RWPE2 (cell line): ENCODE results near the gene FGD5.
"Not testable (repeated sequence)": the region's sequence is repeated elsewhere in the genome, so short reads cannot be mapped to it uniquely, and the experiment has no call there.

Source experiments
- ATAC-seq: fragments of 200-7000 bp; cut with Tn5 transposase; 3 replicates; pipeline ENCODE4 v1.9.1; 2021; ENCODE audit warnings: low read depth
- DNase-seq: peaks from one replicate; pipeline ENCODE4 v3.0.0-alpha.2; 2020; ENCODE audit warnings: low spot score
- H3K27ac ChIP-seq: fragments of 450-650 bp; 2 replicates; pipeline ENCODE4 v1.5.1; 2017; ENCODE audit warnings: mild to moderate bottlenecking; ENCODE audit not compliant: poor library complexity, severe bottlenecking
- H3K27me3 ChIP-seq: fragments of 250-450 bp; sonication (Bioruptor Pico); 2 replicates; pipeline ENCODE4 v1.5.1; 2021; ENCODE audit warnings: mild to moderate bottlenecking, moderate library complexity; ENCODE audit not compliant: insufficient read depth, poor library complexity, severe bottlenecking
- H3K36me3 ChIP-seq: fragments of 250-450 bp; sonication (Bioruptor Pico); 2 replicates; pipeline ENCODE4 v1.5.1; 2020; ENCODE audit warnings: low read depth, mild to moderate bottlenecking, moderate library complexity
- H3K4me1 ChIP-seq: fragments of 250-450 bp; sonication (Bioruptor Pico); 2 replicates; pipeline ENCODE4 v1.5.1; 2021; ENCODE audit warnings: mild to moderate bottlenecking, moderate library complexity; ENCODE audit not compliant: insufficient read depth, poor library complexity, severe bottlenecking
- H3K4me3 ChIP-seq: fragments of 250-450 bp; sonication (Bioruptor Pico); 2 replicates; pipeline ENCODE4 v1.5.1; 2021; ENCODE audit warnings: mild to moderate bottlenecking, moderate library complexity; ENCODE audit not compliant: severe bottlenecking
- H3K9me3 ChIP-seq: fragments of 250-450 bp; sonication (Bioruptor Pico); 2 replicates; pipeline ENCODE4 v1.5.1; 2021; ENCODE audit warnings: mild to moderate bottlenecking, moderate library complexity; ENCODE audit not compliant: severe bottlenecking
- CTCF ChIP-seq: fragments of 450-650 bp; IDR thresholded peaks from one replicate; pipeline ENCODE4 v1.5.1; 2017; ENCODE audit warnings: mild to moderate bottlenecking, moderate library complexity; ENCODE audit not compliant: poor library complexity, severe bottlenecking

Gene FGD5

GRCh38 chr3:14900881-14901873 lies 82.4 kb downstream of the FGD5 start:
- DNase-seq (no peak), ATAC-seq (no peak)
- H3K4me3 ChIP-seq = no peak overlapping the region
- no peaks in the 10 kb centered on the region for H3K36me3 ChIP-seq
- H3K27ac ChIP-seq = no peak overlapping the region
- H3K27me3 ChIP-seq = no peaks in the 10 kb centered on the region
- H3K4me1 ChIP-seq = no peaks in the 10 kb centered on the region
- no peak for TF ChIP-seq CTCF
- peaks cover 6% of the 10 kb centered on the region for H3K9me3 ChIP-seq

GRCh38 chr3:14902719-14903118 lies 84.0 kb downstream of the FGD5 start:
- H3K27me3 ChIP-seq = no peaks in the 10 kb centered on the region
- peaks cover 6% of the 10 kb centered on the region for H3K9me3 ChIP-seq
- H3K4me1 ChIP-seq = no peaks in the 10 kb centered on the region
- no peak for DNase-seq
- H3K27ac ChIP-seq = no peak overlapping the region
- no peak for TF ChIP-seq CTCF
- no peak overlapping the region for H3K4me3 ChIP-seq
- H3K36me3 ChIP-seq = no peaks in the 10 kb centered on the region
- ATAC-seq = no peak

DNA sequence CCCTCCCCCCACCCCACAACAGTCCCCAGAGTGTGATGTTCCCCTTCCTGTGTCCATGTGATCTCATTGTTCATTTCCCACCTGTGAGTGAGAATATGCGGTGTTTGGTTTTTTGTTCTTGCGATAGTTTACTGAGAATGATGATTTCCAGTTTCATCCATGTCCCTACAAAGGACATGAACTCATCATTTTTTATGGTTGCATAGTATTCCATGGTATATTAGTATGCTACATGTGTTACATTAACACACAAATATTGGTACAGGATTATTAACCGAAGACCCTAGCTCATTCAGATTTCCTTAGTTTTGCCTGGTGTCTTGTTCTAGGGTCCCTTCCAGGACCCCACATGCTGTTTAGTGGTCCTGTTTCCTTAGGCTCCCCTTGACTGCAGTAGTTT lies 84.7 kb downstream of the FGD5 start:
- not testable (repeated sequence) for H3K4me1 ChIP-seq, DNase-seq, H3K9me3 ChIP-seq, H3K36me3 ChIP-seq, H3K27ac ChIP-seq, H3K27me3 ChIP-seq, H3K4me3 ChIP-seq, ATAC-seq

DNA sequence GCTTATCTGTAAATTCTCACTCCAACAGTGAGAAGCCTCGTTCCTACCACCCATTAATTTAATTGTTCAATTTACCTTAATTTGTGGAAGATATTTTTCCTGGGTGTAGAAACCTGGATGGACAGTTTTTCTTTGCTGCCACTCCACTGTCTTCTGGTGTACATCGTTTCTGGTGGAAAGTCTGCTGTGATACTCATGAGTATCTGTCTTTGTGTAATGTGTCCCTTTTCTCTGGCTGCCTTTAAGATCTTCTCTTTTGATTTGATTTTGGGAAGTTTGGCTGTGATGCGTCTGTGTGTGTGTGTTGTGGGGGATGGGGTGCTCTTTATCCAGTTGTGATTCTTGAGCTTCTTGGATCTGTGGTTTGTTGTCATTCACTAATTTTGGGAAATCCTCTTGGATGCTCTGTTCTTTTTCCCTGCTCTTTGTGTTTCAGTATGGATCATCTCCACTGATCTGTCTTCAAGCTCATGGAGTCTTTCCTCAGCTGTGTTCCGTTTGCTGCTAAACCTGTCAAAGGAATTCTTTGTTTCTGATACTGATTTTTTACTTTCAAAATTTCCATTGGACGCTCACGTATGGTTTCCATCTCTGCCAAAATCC lies 86.4 kb downstream of the FGD5 start:
- no peak overlapping the region for H3K4me3 ChIP-seq
- no peaks in the 10 kb centered on the region for H3K27me3 ChIP-seq
- H3K9me3 ChIP-seq = peaks cover 6% of the 10 kb centered on the region
- no peaks in the 10 kb centered on the region for H3K4me1 ChIP-seq
- ATAC-seq = no peak
- no peak for DNase-seq
- TF ChIP-seq CTCF = no peak
- H3K27ac ChIP-seq = no peak overlapping the region
- no peaks in the 10 kb centered on the region for H3K36me3 ChIP-seq

DNA sequence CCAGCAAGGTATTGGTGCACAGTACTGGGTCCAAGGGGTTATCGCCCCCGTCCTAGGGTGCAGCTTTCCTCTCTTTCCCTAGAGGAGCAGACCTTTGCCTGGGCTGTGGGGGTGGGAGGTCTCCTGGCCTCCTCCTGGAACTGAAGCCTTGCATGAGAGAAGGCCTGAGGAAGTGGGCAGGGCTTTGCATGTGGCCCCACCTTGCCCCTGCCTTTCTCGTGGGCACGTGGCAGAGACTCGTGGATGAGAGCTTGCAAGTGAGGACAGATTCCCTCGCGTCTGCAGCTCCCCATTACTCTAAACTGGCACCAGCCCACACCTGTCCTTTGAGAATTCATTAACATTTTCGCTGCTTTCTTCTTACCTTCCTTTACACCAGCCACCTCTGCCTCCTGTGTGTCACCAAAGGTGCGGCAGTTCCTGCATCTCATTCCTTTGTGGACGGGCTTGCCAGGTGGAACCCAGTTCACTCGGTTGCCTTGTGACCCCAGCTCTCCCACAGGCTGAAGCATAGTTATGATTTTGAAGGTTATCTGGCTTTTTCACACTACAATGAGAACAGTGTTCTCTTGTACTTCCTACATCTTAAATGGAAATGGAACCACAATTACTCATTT lies 87.7 kb downstream of the FGD5 start:
- DNase-seq (no peak), ATAC-seq (no peak)
- H3K27ac ChIP-seq = no peak overlapping the region
- no peaks in the 10 kb centered on the region for H3K27me3 ChIP-seq
- no peak for TF ChIP-seq CTCF
- H3K4me3 ChIP-seq = no peak overlapping the region
- H3K36me3 ChIP-seq = no peaks in the 10 kb centered on the region
- peaks cover 6% of the 10 kb centered on the region for H3K9me3 ChIP-seq
- no peaks in the 10 kb centered on the region for H3K4me1 ChIP-seq
